Activated CD8-positive, alpha-beta memory T cell treated with anti-CD3 and anti-CD28 coated beads, Interleukin-2, amount 10 ng/mL, durations not matched to agents 7 days and 5 days (primary cell): ENCODE measurements around the gene NDST1. TPM values are rescaled to one million over a fixed set of nuclear protein-coding genes. Genes with fewer than 3 reads are reported as not detected.

ENCODE experiments used
- ATAC-seq: fragments of 150-1000 bp; cut with Tn5 transposase; one replicate; pipeline ENCODE4 v1.10.0; 2021; ENCODE audit warnings: moderate library complexity
- CTCF ChIA-PET: fragments of 350-600 bp; sonication (Branson Sonifier 250); formaldehyde crosslinking; loops from one replicate; lab custom pipeline; 2021; ENCODE audit warnings: antibody characterized with exemption; lab: Charles Lee
- DNase-seq: peaks from one replicate; pipeline ENCODE4 v3.0.0-alpha.2; 2020
- H3K27ac Mint-ChIP-seq: one replicate; pipeline ENCODE4 v1.8.0; 2021; ENCODE audit warnings: mild to moderate bottlenecking, mixed read lengths
- H3K27me3 Mint-ChIP-seq: one replicate; pipeline ENCODE4 v1.8.0; 2021; ENCODE audit warnings: mixed read lengths
- H3K36me3 Mint-ChIP-seq: one replicate; pipeline ENCODE4 v1.8.0; 2021; ENCODE audit warnings: mild to moderate bottlenecking, mixed read lengths
- H3K4me1 Mint-ChIP-seq: one replicate; pipeline ENCODE4 v1.8.0; 2021; ENCODE audit warnings: mixed read lengths
- H3K4me3 Mint-ChIP-seq: one replicate; pipeline ENCODE4 v1.8.0; 2021; ENCODE audit warnings: mild to moderate bottlenecking, moderate library complexity, mixed read lengths
- H3K9me3 Mint-ChIP-seq: one replicate; pipeline ENCODE4 v1.8.0; 2022; ENCODE audit warnings: low read depth, mixed read lengths
- total RNA-seq, 2 experiments: library from RNA; stranded (reverse); gene quantifications; one replicate each; pipeline ENCODE4 v1.2.3, GENCODE V29; 2021

NDST1 gene
- total RNA-seq, 2 experiments from 2014 or later: 0.58 to 0.68 TPM

- CTCF ChIA-PET: interaction anchor here (2.2 kb wide), 1 partner anchor 9 kb away, joined by 9 read pairs; no protein-coding TSS in a partner anchor
- Mint-ChIP-seq H3K27me3 (no peaks in the 10 kb centered on the region), H3K9me3 (no peaks in the 10 kb centered on the region), H3K4me1 (no peaks in the 10 kb centered on the region), H3K27ac (no peak overlapping the region), H3K36me3 (no peaks in the 10 kb centered on the region), H3K4me3 (no peak overlapping the region)
- DNase-seq (no peak), ATAC-seq (no peak)
Measured at GRCh38 chr5:150603491-150603890, 95.6 kb downstream of the NDST1 start.

GRCh38 chr5:150604010-150604409, 96.1 kb downstream of the NDST1 start:
- no peak overlapping the region for H3K27ac Mint-ChIP-seq
- DNase-seq (no peak), ATAC-seq (no peak)
- H3K4me1 Mint-ChIP-seq: no peaks in the 10 kb centered on the region
- H3K9me3 Mint-ChIP-seq: no peaks in the 10 kb centered on the region
- H3K36me3 Mint-ChIP-seq: no peaks in the 10 kb centered on the region
- H3K4me3 Mint-ChIP-seq: no peak overlapping the region
- CTCF ChIA-PET: interaction anchor here (2.2 kb wide), 1 partner anchor 8 kb away, joined by 9 read pairs; no protein-coding TSS in a partner anchor
- no peaks in the 10 kb centered on the region for H3K27me3 Mint-ChIP-seq

DNA sequence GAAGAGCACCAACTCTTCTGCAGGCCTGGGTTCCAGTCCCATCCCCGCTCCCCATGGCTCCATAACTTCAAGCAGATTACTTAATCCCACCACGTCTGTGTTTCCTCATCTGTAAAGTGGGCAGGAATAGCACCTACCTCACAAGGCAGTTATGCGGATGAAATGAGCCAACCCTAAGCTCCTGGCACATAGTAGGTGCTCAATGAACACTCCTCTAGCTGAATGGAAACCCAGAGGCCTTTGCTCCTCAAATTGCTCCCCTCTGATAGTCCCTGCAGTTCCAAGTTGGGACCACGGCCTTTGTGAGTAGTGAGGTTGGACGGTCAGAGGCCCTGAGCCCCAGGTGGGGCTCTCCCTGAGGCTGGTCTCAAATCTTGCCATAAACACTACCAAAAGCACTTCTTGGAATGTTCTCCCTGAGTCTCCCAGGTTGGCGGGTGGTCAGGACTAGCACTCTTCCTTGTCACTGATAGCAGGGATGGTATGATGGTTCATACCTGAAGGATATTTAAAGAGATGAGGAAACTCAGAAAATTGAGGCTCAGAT, 97.0 kb downstream of the NDST1 start:
- no peak for DNase-seq
- no peak overlapping the region for H3K4me3 Mint-ChIP-seq
- no peaks in the 10 kb centered on the region for H3K27me3 Mint-ChIP-seq
- no peaks in the 10 kb centered on the region for H3K9me3 Mint-ChIP-seq
- no peaks in the 10 kb centered on the region for H3K4me1 Mint-ChIP-seq
- CTCF ChIA-PET: no interaction called here
- ATAC-seq: no peak
- no peaks in the 10 kb centered on the region for H3K36me3 Mint-ChIP-seq
- H3K27ac Mint-ChIP-seq: no peak overlapping the region

DNA sequence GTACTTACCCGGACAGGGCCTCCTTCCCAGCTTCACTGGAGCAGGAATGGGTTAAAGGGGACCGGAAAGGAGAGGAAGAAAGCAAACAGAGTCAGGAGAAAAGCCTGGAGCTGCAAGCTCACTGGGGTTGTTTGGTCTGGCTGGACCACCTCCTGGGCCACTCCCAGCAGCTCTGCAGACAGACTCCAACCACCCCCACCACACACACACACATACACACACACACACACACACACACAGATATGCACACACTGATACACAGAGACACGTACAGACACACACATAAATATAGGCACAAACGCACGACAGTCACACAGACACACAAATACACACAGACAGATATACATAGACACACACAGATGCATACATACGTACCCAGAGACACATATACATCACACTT, 97.6 kb downstream of the NDST1 start:
- H3K36me3 Mint-ChIP-seq: no peaks in the 10 kb centered on the region
- no peaks in the 10 kb centered on the region for H3K4me1 Mint-ChIP-seq

DNA sequence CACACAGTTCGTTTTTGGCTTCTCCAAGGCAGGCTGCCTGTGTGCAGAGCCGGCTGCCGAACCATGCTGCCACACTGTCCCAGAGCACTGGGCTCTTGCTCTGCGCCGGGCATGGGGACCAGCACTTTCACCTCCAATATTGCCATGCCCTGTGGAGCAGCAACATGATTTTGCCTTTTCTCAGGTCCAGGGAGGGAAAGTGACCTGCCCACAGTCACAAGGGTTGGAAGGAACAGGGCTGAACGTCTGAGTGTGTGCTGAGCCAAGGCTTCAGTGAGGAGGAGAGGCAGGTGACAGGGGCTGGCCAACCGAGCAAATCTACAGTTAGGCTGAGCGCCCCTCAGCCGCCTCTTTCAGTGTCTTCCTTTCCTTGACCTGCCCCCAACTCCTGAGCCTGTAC, 98.5 kb downstream of the NDST1 start:
- no peak for DNase-seq
- H3K36me3 Mint-ChIP-seq: no peaks in the 10 kb centered on the region

More for the DNA sequence above, 97.6 kb downstream of the NDST1 start:
- no peak overlapping the region for H3K27ac Mint-ChIP-seq
- H3K27me3 Mint-ChIP-seq: no peaks in the 10 kb centered on the region
- no peak for DNase-seq
- H3K4me3 Mint-ChIP-seq: no peak overlapping the region
- H3K9me3 Mint-ChIP-seq: no peaks in the 10 kb centered on the region
- CTCF ChIA-PET: no interaction called here
- ATAC-seq: no peak

DNA sequence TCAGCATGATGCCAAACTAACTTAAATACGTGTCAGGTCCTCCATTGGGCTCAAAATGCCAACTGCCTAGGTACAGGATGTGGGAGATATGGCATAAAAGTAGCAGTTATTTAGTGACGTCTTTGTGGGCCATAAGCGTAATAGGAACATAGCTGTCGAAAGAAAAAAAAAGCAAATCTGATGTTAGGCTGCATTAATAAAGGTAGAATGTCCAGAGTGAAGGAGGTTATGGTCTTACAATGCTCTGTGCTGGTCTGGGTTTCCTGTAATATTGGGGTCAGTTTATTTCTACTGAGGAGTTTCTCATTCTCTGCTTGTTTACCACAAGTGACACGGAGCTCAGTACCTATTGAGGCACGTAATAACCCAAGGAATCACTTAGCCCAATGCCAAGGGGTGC, 99.2 kb downstream of the NDST1 start:
- no peak overlapping the region for H3K4me3 Mint-ChIP-seq
- CTCF ChIA-PET: interaction anchor here (1.8 kb wide), 1 partner anchor 13 kb away, joined by 4 read pairs; no protein-coding TSS in a partner anchor
- no peaks in the 10 kb centered on the region for H3K4me1 Mint-ChIP-seq
- ATAC-seq: no peak
- H3K9me3 Mint-ChIP-seq: no peaks in the 10 kb centered on the region
- no peak overlapping the region for H3K27ac Mint-ChIP-seq
- no peaks in the 10 kb centered on the region for H3K36me3 Mint-ChIP-seq
- no peak for DNase-seq
- H3K27me3 Mint-ChIP-seq: no peaks in the 10 kb centered on the region

More for the DNA sequence above, 98.5 kb downstream of the NDST1 start:
- H3K27me3 Mint-ChIP-seq: no peaks in the 10 kb centered on the region
- no peaks in the 10 kb centered on the region for H3K4me1 Mint-ChIP-seq
- ATAC-seq: no peak
- no peak overlapping the region for H3K4me3 Mint-ChIP-seq
- no peak overlapping the region for H3K27ac Mint-ChIP-seq
- H3K9me3 Mint-ChIP-seq: no peaks in the 10 kb centered on the region
- CTCF ChIA-PET: no interaction called here

Other genes with a start within 250 kb of the NDST1 start
- gene CAMK2A, start 218.4 kb upstream of the NDST1 start, total RNA-seq: not detected
- gene ARSI, start 205.2 kb upstream of the NDST1 start, total RNA-seq: not detected
- gene TCOF1, start 150.4 kb upstream of the NDST1 start, total RNA-seq: 10 to 100 TPM; 95.3 to 96.9 TPM
- gene CD74, start 95.2 kb upstream of the NDST1 start, total RNA-seq: 1,000 to 10,000 TPM; 1,513 to 1,561 TPM
- 1,000 to 10,000 TPM; 1,980 to 2,218 TPM for gene RPS14, start 58.4 kb upstream of the NDST1 start, total RNA-seq
- gene SYNPO, start 132.5 kb downstream of the NDST1 start, total RNA-seq: under 1 TPM; 0.05 to 0.09 TPM
- gene MYOZ3, start 153.1 kb downstream of the NDST1 start, total RNA-seq: not detected
- gene RBM22, start 192.9 kb downstream of the NDST1 start, total RNA-seq: 10 to 100 TPM; 63.3 to 78.7 TPM